ENCODE results near the gene SPRY2.

Gene SPRY2

DNA sequence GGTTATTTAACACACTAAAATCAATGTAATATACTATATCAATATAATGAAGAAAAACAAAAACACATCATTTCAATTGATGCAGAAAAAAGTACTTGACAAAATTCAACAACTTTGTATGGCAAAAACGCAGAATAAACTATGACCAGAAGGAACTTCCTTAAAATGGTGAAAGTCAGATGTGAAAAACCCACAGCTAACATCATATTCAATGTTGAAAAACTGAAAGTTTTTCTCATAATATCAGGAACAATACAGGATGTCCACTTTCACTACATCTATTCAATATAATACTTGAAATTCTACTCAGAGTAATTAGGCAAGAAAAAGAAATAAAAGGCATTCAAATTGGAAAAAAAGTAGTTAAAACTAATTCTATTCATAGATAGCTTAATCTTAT is 50.3 kb downstream of the SPRY2 start:
- Histone ChIP-seq H3K36me3 (replicated peaks) (no peaks in the 10 kb centered on the region), H3K9me3 (no peaks in the 10 kb centered on the region), H3K27me3 (ENCODE audit: low read depth) (no peaks in the 10 kb centered on the region), H3K4me3 (no peak overlapping the region), H3K4me1 (no peaks in the 10 kb centered on the region)
- in situ Hi-C loops (cut with MboI; ENCODE audit: low sequenced_read_pairs): no loop called here
- DNase-seq (ENCODE audit: low spot score in 2 of 2): no peak

Data from HAP-1 (cell line).